Measurements from ENCODE around the gene CLIP4. TPM values are rescaled to one million over a fixed set of nuclear protein-coding genes. Genes with fewer than 3 reads are reported as not detected.
A peak's percentile ranks its signal among the peaks of the same experiment; 100 is the strongest.

CLIP4 gene
- 1.2 and 1.5 TPM in 2 replicates for total RNA-seq (2014; rRNA removed; shearing (Covaris generic))
- 2.7 and 2.8 TPM in 2 replicates for polyA plus RNA-seq (2015; cell fraction: cytosol; rRNA removed)
- polyA plus RNA-seq (2015; cell fraction: nucleus; rRNA removed) = 7.5 TPM in 2 replicates

- DNase-seq (ENCODE audit: low read depth) = no peak
Measured at GRCh38 chr2:29114946-29115609, at the start of gene CLIP4. CLIP4 (plus strand) TSS chr2:29115415; CDS start chr2:29121389, 5,974 bp downstream.

DNA sequence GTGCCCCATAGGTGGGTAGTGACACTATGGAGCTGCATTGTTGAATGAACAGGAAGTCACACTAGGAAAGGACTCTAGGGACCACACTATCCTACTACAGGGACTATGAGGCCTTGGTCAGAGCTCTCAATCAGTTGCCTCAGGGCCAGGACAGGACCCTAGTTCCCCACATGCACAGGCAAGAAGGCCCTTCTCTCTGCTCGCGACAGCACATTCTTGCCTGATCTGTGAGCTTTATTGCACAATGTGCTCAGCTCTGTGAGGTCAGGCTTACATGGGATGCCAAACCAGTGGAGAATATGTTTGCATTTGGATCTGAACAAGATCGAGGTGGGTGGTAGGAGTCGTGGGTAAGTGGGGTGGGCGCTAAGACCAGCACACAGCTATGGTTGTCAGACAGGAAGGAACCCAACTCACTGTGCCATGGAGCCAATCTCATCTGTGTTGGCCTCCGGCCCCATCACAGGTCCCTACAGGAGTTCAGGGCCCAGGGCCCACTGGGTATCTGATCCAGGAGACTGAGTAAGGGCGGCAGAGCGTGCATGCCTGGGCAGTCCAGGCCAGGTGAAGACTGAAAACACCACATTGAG is 48.8 kb upstream of the CLIP4 start:
- no peak for DNase-seq (ENCODE audit: low read depth)

- peak; percentile 31 for DNase-seq (ENCODE audit: low read depth)
Measured at GRCh38 chr2:29066997-29067605, 48.1 kb upstream of the CLIP4 start.

DNA sequence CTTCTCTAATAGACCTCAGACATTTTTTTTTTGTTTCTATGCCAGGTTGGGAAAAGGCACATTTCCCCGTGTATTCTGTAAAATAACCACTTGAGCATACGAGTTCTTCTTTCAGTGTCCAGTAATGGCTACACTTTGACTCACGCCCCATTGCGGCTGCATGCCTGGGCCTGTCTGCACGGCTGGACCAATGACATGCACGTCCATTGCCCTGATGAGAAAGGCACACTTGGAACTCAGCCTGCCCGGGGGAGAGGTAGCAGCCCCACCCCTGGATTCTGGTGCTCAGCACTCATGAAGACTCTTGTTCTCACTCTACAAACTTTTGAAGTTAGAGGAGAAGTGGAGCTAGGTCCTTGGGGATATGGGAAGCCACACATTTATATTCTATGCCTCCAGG is 46.7 kb upstream of the CLIP4 start:
- no peak for DNase-seq (ENCODE audit: low read depth)

GRCh38 chr2:29070526-29070925 is 44.7 kb upstream of the CLIP4 start:
- no peak for DNase-seq (ENCODE audit: low read depth)

GRCh38 chr2:29071032-29071975 is 43.9 kb upstream of the CLIP4 start:
- DNase-seq (ENCODE audit: low read depth) = no peak

GRCh38 chr2:29072251-29072650 is 43.0 kb upstream of the CLIP4 start:
- DNase-seq (ENCODE audit: low read depth) = no peak

- no peak for DNase-seq (ENCODE audit: low read depth)
Measured at GRCh38 chr2:29072971-29073725, 42.1 kb upstream of the CLIP4 start.

- DNase-seq (ENCODE audit: low read depth) = no peak
Measured at GRCh38 chr2:29073933-29074332, 41.3 kb upstream of the CLIP4 start.

DNA sequence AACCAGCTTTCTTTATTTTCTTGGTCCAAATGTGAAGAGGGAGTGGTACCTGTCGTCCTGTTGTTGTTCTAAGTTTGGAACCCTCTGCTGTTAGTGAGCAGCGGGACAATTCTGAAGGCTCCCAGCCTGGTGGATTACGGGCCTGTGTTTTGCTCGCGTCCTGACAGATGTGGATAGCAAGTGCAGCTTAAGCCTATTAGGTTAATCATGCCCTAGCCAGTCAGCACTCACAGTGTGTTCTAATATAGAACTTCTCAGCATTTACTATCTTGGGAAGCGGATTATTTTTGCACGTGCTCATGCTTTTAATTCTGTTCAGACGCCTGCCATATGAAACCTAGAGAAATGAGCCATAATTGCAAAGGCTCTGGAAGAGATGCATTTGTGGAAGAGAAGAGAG is 40.8 kb upstream of the CLIP4 start, which contains the start of gene PCARE:
Gene PCARE, minus strand, starts transcription at position 113 of the 400 bp plus-strand sequence. CDS start 262 bp downstream, outside the sequence.
- DNase-seq (ENCODE audit: low read depth) = no peak

GRCh38 chr2:29075894-29076705 is 39.1 kb upstream of the CLIP4 start:
- DNase-seq (ENCODE audit: low read depth) = no peak

DNA sequence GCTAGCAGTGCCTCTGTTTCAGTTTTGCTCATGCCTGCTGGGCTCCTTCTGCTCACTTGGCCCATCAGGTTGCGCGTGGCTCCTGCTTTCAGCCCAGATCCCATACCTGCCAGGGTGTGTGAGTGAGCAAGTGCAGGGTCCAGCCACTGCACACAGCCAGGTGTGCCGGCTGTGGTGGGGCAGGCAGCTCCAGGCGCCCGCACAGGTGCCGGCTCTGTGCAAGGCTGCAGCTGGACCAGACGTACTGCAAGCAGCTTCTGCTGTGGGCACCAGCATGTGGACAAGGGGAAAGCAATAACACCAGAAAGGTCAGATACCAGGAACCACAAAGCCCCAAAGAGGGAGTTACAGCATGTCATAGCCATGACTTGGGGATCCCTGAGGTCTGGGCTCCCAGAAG is 35.3 kb upstream of the CLIP4 start:
- DNase-seq (ENCODE audit: low read depth) = no peak

- no peak for DNase-seq (ENCODE audit: low read depth)
Measured at GRCh38 chr2:29080886-29081743, 34.1 kb upstream of the CLIP4 start.

DNA sequence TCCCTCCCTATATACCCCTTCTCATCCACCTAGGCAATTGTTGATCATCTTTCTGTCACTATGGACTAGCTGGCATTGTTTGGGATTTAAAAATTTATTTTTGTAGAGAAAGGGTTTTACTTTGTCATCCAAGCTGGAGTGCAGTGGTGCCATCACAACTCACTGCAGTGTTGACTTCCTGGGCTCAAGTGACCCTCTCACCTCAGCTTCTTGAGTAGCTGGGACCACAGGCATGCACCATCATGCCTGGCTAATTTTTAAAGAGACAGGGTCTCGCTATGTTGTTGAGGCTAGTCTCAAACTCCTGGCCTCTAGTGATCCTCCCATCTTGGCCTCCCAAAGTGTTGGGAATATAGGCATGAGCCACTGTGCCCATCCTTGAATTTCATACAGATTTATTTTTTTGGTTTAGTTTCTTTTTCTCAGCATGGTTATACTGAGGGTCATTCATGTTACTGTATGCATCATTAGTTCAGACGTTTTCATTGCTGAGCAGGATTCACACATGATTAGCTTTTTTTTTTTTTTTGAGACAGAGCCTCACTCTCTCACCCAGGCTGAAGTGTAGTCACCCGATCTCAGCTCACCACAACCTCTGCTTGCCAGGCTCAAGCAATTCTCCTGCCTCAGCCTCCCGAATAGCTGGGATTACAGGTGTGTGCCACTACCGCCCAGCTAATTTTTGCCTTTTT is 32.3 kb upstream of the CLIP4 start:
- no peak for DNase-seq (ENCODE audit: low read depth)

GRCh38 chr2:29084554-29084953 is 30.7 kb upstream of the CLIP4 start:
- DNase-seq (ENCODE audit: low read depth) = no peak

DNA sequence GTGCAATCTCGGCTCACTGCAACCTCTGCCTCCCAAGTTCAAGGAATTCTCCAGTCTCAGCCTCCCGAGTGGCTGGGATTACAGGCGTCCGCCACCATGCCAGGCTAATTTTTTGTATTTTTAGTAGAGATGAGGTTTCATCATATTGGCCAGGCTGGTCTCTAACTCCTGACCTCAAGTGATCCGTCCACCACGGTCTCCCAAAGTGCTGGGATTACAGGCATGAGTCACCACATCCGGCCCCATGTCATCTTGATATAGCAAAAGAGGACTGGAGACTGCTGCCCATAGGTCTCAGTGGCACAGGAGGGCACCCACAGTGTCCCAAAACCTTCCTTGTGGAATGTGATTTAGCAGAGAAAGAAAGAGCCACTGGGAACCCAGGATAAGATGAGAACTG is 24.9 kb upstream of the CLIP4 start:
- DNase-seq (ENCODE audit: low read depth) = peak; percentile 70

DNA sequence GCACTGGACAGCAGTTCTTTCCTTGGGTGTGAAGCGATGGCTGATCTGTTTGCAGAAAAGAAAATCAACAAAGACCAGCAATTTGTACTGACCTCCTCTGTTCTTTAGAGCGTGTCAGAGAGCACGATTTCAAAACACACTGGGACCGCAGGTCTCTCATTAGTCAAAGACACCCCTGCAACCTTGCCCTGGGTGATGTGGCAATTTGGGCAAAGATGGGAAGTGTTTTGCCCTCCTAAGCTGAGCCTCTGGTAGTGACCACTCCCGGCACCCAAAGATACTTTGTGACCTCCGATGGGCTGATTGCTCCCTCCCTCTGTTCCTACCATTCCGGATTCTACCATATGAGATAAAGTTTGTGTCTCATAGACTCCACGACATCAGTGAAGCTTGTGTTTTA is 18.2 kb upstream of the CLIP4 start:
- no peak for DNase-seq (ENCODE audit: low read depth)

DNA sequence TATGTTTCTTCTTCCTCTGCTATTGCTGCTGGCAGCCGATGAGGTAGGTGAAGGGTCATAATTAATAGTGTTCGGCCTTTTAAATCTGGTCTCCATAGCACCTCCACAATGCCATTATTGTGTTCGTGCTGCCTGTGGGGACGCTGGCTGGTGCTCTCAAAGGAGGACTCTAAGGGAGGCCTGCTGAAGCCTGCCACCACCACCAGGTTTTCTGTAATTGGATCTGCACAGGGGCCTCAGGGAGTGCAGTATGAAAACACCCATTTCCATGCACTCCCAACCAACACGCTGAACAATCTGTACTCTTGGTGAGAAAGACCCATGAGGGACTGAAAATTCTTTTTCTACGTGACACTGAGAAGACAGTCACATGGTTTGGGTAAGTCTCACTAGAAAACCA is 17.6 kb upstream of the CLIP4 start:
- DNase-seq (ENCODE audit: low read depth) = no peak

Data from HT1080 (cell line).